Transverse colon (tissue), 4 donors: Measurements from ENCODE around the gene ZC3H18. TPM values are rescaled to one million over a fixed set of nuclear protein-coding genes. Genes with fewer than 3 reads are reported as not detected.
A peak's percentile ranks its signal among the peaks of the same experiment; 100 is the strongest.

Source experiments
- DNase-seq: peaks from one replicate; pipeline ENCODE4 v3.0.0-alpha.2; 2019
- H3K27ac ChIP-seq, 4 donors: fragments of 200-600 bp; sonication (generic); 2 replicates each; pipeline ENCODE4 v1.5.1; 2016 to 2018; ENCODE audit warnings: inconsistent platforms in 4 of 4
- H3K27me3 ChIP-seq: fragments of 200-600 bp; sonication (generic); 2 replicates; pipeline ENCODE4 v1.5.1; 2017; ENCODE audit warnings: inconsistent platforms
- H3K36me3 ChIP-seq, 4 donors: fragments of 200-600 bp; sonication (generic); 2 replicates each; pipeline ENCODE4 v1.5.1; 2017 to 2019; ENCODE audit warnings: inconsistent platforms in 4 of 4
- H3K4me1 ChIP-seq, 4 donors: fragments of 200-600 bp; sonication (generic); 2 replicates each; pipeline ENCODE4 v1.5.1; 2017 to 2020; ENCODE audit warnings: inconsistent platforms in 4 of 4
- H3K4me3 ChIP-seq, 4 donors: fragments of 200-600 bp; sonication (generic); 1 replicate in 1 of 4; 2 replicates in 3 of 4; pipeline versions ENCODE4 v1.5.1 to v1.6.1; 2017 to 2019; ENCODE audit warnings: inconsistent platforms in 4 of 4
- H3K9me3 ChIP-seq, 2 donors: fragments of 200-600 bp; sonication (generic); 2 replicates each; pipeline ENCODE4 v1.5.1; 2017 to 2019; ENCODE audit warnings: inconsistent platforms in 2 of 2
- EP300 ChIP-seq: sonication (generic); formaldehyde crosslinking; IDR thresholded peaks from one replicate; pipeline ENCODE4 v1.6.1; 2017; ENCODE audit warnings: antibody characterized with exemption, low read depth
- POLR2A ChIP-seq: fragments of 450-650 bp; IDR thresholded peaks from one replicate; pipeline ENCODE4 v1.6.1; 2016; ENCODE audit warnings: antibody characterized with exemption, mild to moderate bottlenecking, moderate library complexity
- POLR2AphosphoS5 ChIP-seq, 3 donors: sonication (generic); formaldehyde crosslinking; IDR thresholded peaks; one replicate each; pipeline ENCODE4 v1.6.1; 2016; ENCODE audit warnings: antibody characterized with exemption in 3 of 3
- WGBS, 2 donors: methylation state at CpG; one replicate each; pipeline ENCODE4 v1.1.5; 2018; ENCODE audit warnings: low coverage in 1 of 2; 5-methylcytosine and 5-hydroxymethylcytosine counted together
- in situ Hi-C, 4 donors: fragments of 200-750 bp; cut with MboI; loops; one replicate each; pipeline versions ENCODE4 v1.15.0 to v1.15.1; 2017; ENCODE audit warnings: low sequenced_read_pairs in 3 of 4, low pct_ligation_motif_present in 1 of 4, low pct_unique_long_range_greater_than_20kb in 1 of 4
- intact Hi-C: fragments of 100-400 bp; cut with DNase I; formaldehyde crosslinking; loops from one replicate; pipeline ENCODE4 v1.15.1; 2023; ENCODE audit warnings: low total_unique reads
- total RNA-seq, 4 donors: library from RNA; depleted of rRNA; stranded (reverse); fragments of >200 nt; gene quantifications; one replicate each; pipeline ENCODE4 v1.1.0, GENCODE V29; 2016
- TF ChIP-seq, protein P1 (sequence below), 5 experiments: fragments of 200-600 bp in 3 of 5; fragments of 450-650 bp in 2 of 5; sonication (generic) in 3 of 5; IDR thresholded peaks; 1 replicate in 2 of 5; 2 replicates in 3 of 5; pipeline ENCODE4 v1.5.1; 2016 to 2017; ENCODE audit warnings: antibody characterized with exemption in 5 of 5, inconsistent platforms in 3 of 5, mild to moderate bottlenecking in 2 of 5, moderate library complexity in 1 of 5

ZC3H18 gene
- total RNA-seq, 4 donors from 2014 or later = 17.9 to 50.5 (median 25.5) TPM

DNA sequence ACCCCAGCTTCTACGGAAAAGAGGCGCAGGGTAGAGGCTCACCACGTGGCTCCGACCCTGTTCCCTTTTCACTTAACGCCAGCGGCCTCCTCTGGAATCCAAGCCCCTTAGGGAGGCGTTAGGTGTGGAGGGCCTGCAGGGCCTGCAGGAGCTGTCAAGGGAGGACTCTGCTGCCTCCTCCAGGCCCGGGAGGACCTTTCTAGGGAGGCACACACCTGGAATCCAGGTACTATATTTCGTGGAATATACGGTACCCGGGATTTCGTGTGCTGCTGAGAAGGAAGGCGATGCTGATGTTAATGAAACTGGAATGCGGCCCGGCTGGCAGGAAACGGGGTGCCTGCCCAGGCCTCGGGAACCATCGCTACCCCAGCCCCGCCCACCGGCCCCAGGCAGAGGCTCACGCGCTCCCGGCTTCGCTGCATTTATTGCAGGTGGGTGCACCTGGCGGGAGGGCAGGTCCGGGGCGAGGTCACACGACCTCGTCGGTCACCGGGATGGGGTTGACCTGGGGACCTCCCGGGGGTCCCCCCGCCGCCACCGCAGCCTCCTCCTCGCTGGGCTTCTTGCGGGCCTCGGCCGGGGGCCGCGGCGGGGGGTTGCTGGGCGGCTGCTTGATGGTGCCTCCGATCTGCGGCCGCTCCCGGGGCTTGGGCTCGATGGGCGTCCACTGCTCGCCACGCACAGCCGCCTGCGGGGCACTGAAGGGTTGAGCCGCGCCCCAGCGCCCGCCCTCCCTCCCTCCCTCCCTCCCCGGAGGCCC lies 72.9 kb downstream of the ZC3H18 start:
- in situ Hi-C loops (no loop called here), intact Hi-C loops (no loop called here)
- no peak overlapping the region for H3K27ac ChIP-seq
- H3K4me3 ChIP-seq = no peak overlapping the region
- no peaks in the 10 kb centered on the region for H3K36me3 ChIP-seq
- no peak for DNase-seq
- WGBS, 2 donors = 87% methylated on average over 26 of the region's 58 CpGs; no CpG with 5 or more reads in 1 of the 2 donors
- H3K9me3 ChIP-seq = no peaks in the 10 kb centered on the region
- TF ChIP-seq, protein P1, sequence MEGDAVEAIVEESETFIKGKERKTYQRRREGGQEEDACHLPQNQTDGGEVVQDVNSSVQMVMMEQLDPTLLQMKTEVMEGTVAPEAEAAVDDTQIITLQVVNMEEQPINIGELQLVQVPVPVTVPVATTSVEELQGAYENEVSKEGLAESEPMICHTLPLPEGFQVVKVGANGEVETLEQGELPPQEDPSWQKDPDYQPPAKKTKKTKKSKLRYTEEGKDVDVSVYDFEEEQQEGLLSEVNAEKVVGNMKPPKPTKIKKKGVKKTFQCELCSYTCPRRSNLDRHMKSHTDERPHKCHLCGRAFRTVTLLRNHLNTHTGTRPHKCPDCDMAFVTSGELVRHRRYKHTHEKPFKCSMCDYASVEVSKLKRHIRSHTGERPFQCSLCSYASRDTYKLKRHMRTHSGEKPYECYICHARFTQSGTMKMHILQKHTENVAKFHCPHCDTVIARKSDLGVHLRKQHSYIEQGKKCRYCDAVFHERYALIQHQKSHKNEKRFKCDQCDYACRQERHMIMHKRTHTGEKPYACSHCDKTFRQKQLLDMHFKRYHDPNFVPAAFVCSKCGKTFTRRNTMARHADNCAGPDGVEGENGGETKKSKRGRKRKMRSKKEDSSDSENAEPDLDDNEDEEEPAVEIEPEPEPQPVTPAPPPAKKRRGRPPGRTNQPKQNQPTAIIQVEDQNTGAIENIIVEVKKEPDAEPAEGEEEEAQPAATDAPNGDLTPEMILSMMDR (IDR thresholded peaks at IDR 0.05) = no peak
- TF ChIP-seq EP300 (no peak), POLR2A (no peak), POLR2AphosphoS5 (IDR thresholded peaks at IDR 0.05) (no peak)
- H3K4me1 ChIP-seq = peaks cover 8 to 39% (median 25%) of the 10 kb centered on the region in 4 donors
- H3K27me3 ChIP-seq = peaks cover 32% of the 10 kb centered on the region

DNA sequence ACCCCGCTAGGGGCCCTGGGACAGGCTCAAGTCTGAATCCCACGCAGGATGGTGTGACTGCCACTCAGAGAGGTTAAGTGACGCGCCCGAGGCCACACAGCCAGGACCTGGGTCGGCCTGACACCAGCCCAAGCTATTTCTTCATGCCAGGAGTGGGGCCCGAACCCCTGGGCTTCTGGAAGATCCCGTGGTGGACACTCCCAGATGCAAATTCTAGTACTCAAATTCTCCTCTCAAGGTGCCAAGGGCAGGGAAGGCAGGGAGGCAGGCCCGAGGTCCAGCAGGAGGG lies 73.4 kb downstream of the ZC3H18 start:
- TF ChIP-seq POLR2AphosphoS5 (IDR thresholded peaks at IDR 0.05) (no peak), EP300 (no peak), POLR2A (no peak)
- TF ChIP-seq, protein P1 (IDR thresholded peaks at IDR 0.05) = no peak
- H3K9me3 ChIP-seq = no peaks in the 10 kb centered on the region
- peaks cover 5 to 33% (median 19%) of the 10 kb centered on the region in 4 donors for H3K4me1 ChIP-seq
- no peak overlapping the region for H3K27ac ChIP-seq
- no peak for DNase-seq
- H3K4me3 ChIP-seq = no peak overlapping the region
- in situ Hi-C loops (no loop called here), intact Hi-C loops (no loop called here)
- WGBS, 2 donors = 92% methylated on average over 7 of the region's 9 CpGs; no CpG with 5 or more reads in 1 of the 2 donors
- H3K36me3 ChIP-seq = no peaks in the 10 kb centered on the region
- peaks cover 27% of the 10 kb centered on the region for H3K27me3 ChIP-seq

DNA sequence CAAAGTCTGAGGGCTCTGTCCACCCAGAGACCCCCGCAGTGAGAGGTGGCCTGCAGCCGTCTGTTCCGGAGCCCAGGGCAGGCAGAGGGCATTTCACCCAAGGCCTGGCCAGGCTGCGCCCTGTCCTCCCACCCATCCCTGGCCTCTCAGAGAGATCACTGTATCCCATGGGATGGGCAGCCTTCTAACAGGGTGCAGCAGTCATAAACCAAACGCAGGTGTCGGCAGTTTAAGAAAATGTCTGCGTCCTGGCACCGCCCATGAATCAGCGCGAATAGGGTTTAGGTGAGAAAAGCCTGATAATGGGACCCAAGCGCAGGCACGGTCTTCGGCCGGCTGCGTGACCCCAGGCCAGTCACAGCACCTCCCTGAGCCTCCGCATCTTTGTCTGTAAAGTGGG lies 75.3 kb downstream of the ZC3H18 start:
- Histone ChIP-seq H3K9me3 (no peaks in the 10 kb centered on the region), H3K36me3 (no peaks in the 10 kb centered on the region), H3K4me3 (no peak overlapping the region), H3K4me1 (peaks cover 6 to 34% (median 17%) of the 10 kb centered on the region in 4 donors), H3K27me3 (peaks cover 8% of the 10 kb centered on the region), H3K27ac (peak overlapping the region in 1 of 4 donors; percentile 65)
- in situ Hi-C loops = no loop called here
- TF ChIP-seq POLR2A = no peak
- TF ChIP-seq, protein P1 (IDR thresholded peaks at IDR 0.05) = no peak
- TF ChIP-seq EP300 = no peak
- TF ChIP-seq POLR2AphosphoS5 (IDR thresholded peaks at IDR 0.05) = no peak
- intact Hi-C loops = no loop called here
- no peak for DNase-seq
- 70% methylated on average over 15 of the region's 16 CpGs; no CpG with 5 or more reads in 1 of the 2 donors for WGBS, 2 donors

DNA sequence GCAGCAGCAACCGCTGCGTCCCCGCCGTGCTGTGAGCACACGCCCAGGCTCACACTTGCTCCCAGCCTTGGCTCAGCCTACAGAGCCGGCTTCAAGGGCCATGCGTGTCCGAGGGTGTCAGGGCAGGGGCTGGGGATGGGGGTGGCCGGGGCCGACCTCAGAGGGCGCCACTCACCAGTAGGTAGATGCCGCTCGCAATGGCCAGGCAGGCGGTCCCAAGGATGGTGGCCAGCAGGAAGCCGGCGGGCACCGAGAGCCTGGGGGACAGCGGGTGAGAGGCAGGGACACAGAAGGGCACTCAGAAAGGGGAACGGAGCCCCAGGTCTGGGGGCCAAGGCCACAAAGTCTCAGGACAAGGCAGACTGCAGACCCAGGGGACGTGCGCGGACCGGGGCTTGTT lies 75.7 kb downstream of the ZC3H18 start:
- intact Hi-C loops = no loop called here
- Histone ChIP-seq H3K4me1 (peaks cover 6 to 34% (median 18%) of the 10 kb centered on the region in 4 donors), H3K4me3 (no peak overlapping the region), H3K27ac (peak overlapping the region in 1 of 4 donors; percentile 65), H3K9me3 (no peaks in the 10 kb centered on the region), H3K36me3 (no peaks in the 10 kb centered on the region), H3K27me3 (peaks cover 3% of the 10 kb centered on the region)
- in situ Hi-C loops = no loop called here
- 76% methylated on average over 18 of the region's 23 CpGs; no CpG with 5 or more reads in 1 of the 2 donors for WGBS, 2 donors
- DNase-seq = no peak
- TF ChIP-seq EP300 = no peak
- no peak for TF ChIP-seq POLR2A
- TF ChIP-seq, protein P1 (IDR thresholded peaks at IDR 0.05) = no peak
- no peak for TF ChIP-seq POLR2AphosphoS5 (IDR thresholded peaks at IDR 0.05)
